ENCODE data around the gene PDSS2.

Gene PDSS2

GRCh38 chr6:107230448-107230847, 228.9 kb downstream of the PDSS2 start:
- H3K4me3 ChIP-seq (ENCODE audit: low read length) = no peak overlapping the region
- no peak for TF ChIP-seq CTCF (IDR thresholded peaks at IDR 0.05; ENCODE audit: insufficient read depth, low read depth, low read length, missing control alignments)
- peak; percentile 27 for DNase-seq (ENCODE audit: low read depth)

GRCh38 chr6:107230024-107230423, 229.3 kb downstream of the PDSS2 start:
- no peak for TF ChIP-seq CTCF (IDR thresholded peaks at IDR 0.05; ENCODE audit: insufficient read depth, low read depth, low read length, missing control alignments)
- DNase-seq (ENCODE audit: low read depth) = no peak
- H3K4me3 ChIP-seq (ENCODE audit: low read length) = no peak overlapping the region

- DNase-seq (ENCODE audit: low read depth) = peak; percentile 64
- TF ChIP-seq CTCF (IDR thresholded peaks at IDR 0.05; ENCODE audit: insufficient read depth, low read depth, low read length, missing control alignments) = no peak
- no peak overlapping the region for H3K4me3 ChIP-seq (ENCODE audit: low read length)
These were observed 230.6 kb downstream of the PDSS2 start for GRCh38 chr6:107228754-107229153.

GRCh38 chr6:107221519-107221918, 237.8 kb downstream of the PDSS2 start:
- no peak for TF ChIP-seq CTCF (IDR thresholded peaks at IDR 0.05; ENCODE audit: insufficient read depth, low read depth, low read length, missing control alignments)
- no peak for DNase-seq (ENCODE audit: low read depth)
- H3K4me3 ChIP-seq (ENCODE audit: low read length) = no peak overlapping the region

GRCh38 chr6:107219851-107220250, 239.5 kb downstream of the PDSS2 start:
- no peak overlapping the region for H3K4me3 ChIP-seq (ENCODE audit: low read length)
- no peak for DNase-seq (ENCODE audit: low read depth)
- TF ChIP-seq CTCF (IDR thresholded peaks at IDR 0.05; ENCODE audit: insufficient read depth, low read depth, low read length, missing control alignments) = no peak

- no peak for TF ChIP-seq CTCF (IDR thresholded peaks at IDR 0.05; ENCODE audit: insufficient read depth, low read depth, low read length, missing control alignments)
- no peak for DNase-seq (ENCODE audit: low read depth)
- no peak overlapping the region for H3K4me3 ChIP-seq (ENCODE audit: low read length)
These were observed 241.2 kb downstream of the PDSS2 start for GRCh38 chr6:107218142-107218541.

GRCh38 chr6:107217248-107217647, 242.1 kb downstream of the PDSS2 start:
- no peak for DNase-seq (ENCODE audit: low read depth)
- TF ChIP-seq CTCF (IDR thresholded peaks at IDR 0.05; ENCODE audit: insufficient read depth, low read depth, low read length, missing control alignments) = no peak
- no peak overlapping the region for H3K4me3 ChIP-seq (ENCODE audit: low read length)

Data from epithelial cell of esophagus (primary cell).